LHCN-M2 (cell line): ENCODE results near the gene KIF26B. TPM values are rescaled to one million over a fixed set of nuclear protein-coding genes. Genes with fewer than 3 reads are reported as not detected.

Source experiments
- DNase-seq: peaks from one replicate; pipeline ENCODE4 v3.0.0-alpha.2; 2012; ENCODE audit warnings: low read depth
- total RNA-seq: library from RNA; depleted of rRNA; stranded (reverse); fragments of >200 nt; gene quantifications from 2 replicates; pipeline ENCODE4 v1.2.3, GENCODE V29; 2014

The KIF26B gene
- total RNA-seq, 1 experiment from 2014 or later: 0.17 TPM

- no peak for DNase-seq
Measured at GRCh38 chr1:245461681-245462080, 306.9 kb downstream of the KIF26B start.

- no peak for DNase-seq
Measured at GRCh38 chr1:245462161-245462560, 307.4 kb downstream of the KIF26B start.

- DNase-seq: no peak
Measured at GRCh38 chr1:245463392-245464165, 308.8 kb downstream of the KIF26B start.

GRCh38 chr1:245464290-245464689 lies 309.5 kb downstream of the KIF26B start:
- DNase-seq: no peak

- DNase-seq: no peak
Measured at GRCh38 chr1:245465666-245466065, 310.9 kb downstream of the KIF26B start.

GRCh38 chr1:245466261-245466660 lies 311.5 kb downstream of the KIF26B start:
- DNase-seq: no peak

GRCh38 chr1:245467804-245468203 lies 313.0 kb downstream of the KIF26B start:
- no peak for DNase-seq

- DNase-seq: no peak
Measured at GRCh38 chr1:245469006-245469405, 314.2 kb downstream of the KIF26B start.

GRCh38 chr1:245469734-245470133 lies 314.9 kb downstream of the KIF26B start:
- DNase-seq: no peak

- no peak for DNase-seq
Measured at GRCh38 chr1:245475126-245475525, 320.3 kb downstream of the KIF26B start.

GRCh38 chr1:245475961-245476516 lies 321.3 kb downstream of the KIF26B start:
- DNase-seq: no peak

GRCh38 chr1:245477941-245478340 lies 323.2 kb downstream of the KIF26B start:
- no peak for DNase-seq

GRCh38 chr1:245480393-245481120 lies 325.8 kb downstream of the KIF26B start:
- no peak for DNase-seq

GRCh38 chr1:245481261-245481660 lies 326.5 kb downstream of the KIF26B start:
- DNase-seq: no peak

GRCh38 chr1:245483247-245483646 lies 328.5 kb downstream of the KIF26B start:
- DNase-seq: no peak

- no peak for DNase-seq
Measured at GRCh38 chr1:245484176-245484575, 329.4 kb downstream of the KIF26B start.

GRCh38 chr1:245485996-245486395 lies 331.2 kb downstream of the KIF26B start:
- DNase-seq: no peak

GRCh38 chr1:245486775-245487470 lies 332.1 kb downstream of the KIF26B start:
- DNase-seq: no peak

GRCh38 chr1:245488346-245489129 lies 333.8 kb downstream of the KIF26B start:
- no peak for DNase-seq

GRCh38 chr1:245489838-245490237 lies 335.1 kb downstream of the KIF26B start:
- no peak for DNase-seq

GRCh38 chr1:245493029-245493428 lies 338.2 kb downstream of the KIF26B start:
- no peak for DNase-seq
